ENCODE data around the gene FRMD5.
"Not testable (repeated sequence)": the region's sequence is repeated elsewhere in the genome, so short reads cannot be mapped to it uniquely, and the experiment has no call there.

The FRMD5 gene

DNA sequence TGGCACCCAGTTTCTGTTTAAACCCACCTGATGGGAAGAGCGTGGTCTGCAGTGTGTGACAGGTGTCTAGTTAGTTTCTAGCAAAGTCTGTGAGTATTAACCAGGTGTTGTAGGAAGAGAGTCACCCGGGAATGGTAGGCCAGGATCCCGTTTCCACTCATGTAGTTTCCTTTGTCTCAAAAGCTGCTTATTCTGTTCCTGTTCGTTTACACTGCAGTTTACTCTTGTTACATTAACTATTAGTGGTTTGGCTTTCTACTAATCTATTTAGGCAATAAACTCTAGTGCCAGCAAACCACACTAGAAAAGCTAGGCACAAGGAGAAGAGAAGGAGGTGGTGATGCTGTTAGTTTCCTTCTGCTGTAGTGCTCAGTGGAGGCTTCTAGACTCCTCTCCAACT, 335.5 kb downstream of the FRMD5 start:
- DNase-seq (ENCODE audit: low read depth in 2 of 3, low spot score in 1 of 3), result no peak

DNA sequence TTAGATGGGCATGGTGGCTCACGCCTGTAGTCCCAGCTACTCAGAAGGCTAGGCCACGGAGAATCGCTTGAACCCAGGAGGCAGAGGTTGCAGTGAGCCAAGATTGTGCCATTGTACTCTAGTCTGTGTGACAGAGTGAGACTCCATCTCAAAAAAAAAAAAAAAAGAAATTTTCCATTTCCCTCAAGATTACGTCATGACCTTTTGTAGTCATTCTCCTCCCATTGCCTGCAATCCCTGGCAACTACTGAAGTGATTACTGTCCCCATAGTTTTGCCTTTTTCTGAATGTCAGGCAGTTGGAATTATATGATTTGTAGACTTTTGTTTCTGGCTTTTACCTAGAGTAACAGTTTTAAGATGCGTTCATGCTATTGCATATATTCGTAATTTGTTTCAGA, 340.3 kb downstream of the FRMD5 start:
- DNase-seq (ENCODE audit: low read depth in 2 of 3, low spot score in 1 of 3), result no peak

DNA sequence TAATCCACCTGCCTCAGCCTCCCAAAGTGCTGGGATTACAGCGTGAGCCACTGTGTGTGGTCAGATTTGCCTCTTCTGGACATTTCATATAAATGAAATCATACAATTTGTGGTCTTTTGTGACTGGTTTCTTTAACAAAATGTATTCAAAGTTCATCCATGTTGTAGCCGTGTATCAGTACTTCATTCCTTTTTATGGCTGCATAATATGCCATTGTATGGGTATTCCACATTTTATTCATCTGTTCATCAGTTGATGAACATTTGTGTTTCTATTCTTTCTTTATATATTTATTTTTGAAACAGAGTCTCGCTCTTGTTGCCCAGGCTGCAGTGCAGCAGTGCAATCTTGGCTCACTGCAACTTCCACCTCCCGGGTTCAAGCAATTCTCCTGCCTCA, 342.5 kb downstream of the FRMD5 start:
- no peak for DNase-seq (ENCODE audit: low read depth in 2 of 3, low spot score in 1 of 3)

GRCh38 chr15:43851251-43851650, 343.8 kb downstream of the FRMD5 start:
- DNase-seq (ENCODE audit: low read depth in 2 of 3, low spot score in 1 of 3), result no peak

DNA sequence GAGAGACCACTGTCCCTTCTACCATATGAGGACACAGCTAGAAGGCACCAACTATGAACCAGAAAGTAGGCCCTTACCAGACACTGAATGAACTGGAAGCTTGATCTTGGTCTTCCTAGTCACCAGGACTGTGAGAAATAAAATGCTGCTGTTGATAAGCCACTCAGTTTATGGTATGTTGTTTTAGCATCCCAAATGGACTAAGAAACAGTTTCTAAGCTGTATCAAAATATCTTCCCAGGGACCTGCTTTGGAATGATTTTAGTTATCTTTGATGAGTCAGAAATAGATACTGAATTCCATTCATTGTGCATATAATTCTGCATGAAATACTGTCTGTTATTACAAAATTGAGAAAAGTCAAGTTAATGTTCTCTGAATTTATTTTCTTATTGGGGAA, 349.6 kb downstream of the FRMD5 start:
- DNase-seq (ENCODE audit: low read depth in 2 of 3, low spot score in 1 of 3), result no peak

GRCh38 chr15:43832485-43832884, 362.6 kb downstream of the FRMD5 start:
- DNase-seq (ENCODE audit: low read depth in 2 of 3, low spot score in 1 of 3), result not testable (repeated sequence)

DNA sequence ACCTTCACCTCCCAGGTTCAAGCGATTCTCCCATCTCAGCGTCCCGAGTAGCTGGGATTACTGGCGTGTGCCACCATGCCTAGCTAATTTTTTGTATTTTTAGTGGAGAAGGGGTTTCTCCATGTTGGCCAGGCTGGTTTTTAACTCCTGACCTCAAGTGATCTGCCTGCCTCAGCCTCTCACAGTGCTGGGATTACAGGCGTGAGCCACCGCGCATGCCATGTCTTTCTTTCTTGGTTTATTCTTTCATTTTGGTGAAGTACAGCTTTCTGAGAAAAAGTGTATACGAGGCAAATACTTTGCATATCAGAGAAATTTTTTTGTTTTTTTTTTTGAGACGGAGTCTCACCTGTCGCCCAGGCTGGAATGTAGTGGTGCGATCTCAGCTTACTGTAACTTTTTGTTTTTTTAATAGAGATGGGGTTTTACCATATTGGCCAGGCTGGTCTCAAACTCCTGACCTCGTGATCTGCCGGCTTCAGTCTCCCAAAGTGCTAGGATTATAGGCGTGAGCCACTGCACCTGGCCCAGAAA, 363.5 kb downstream of the FRMD5 start:
- not testable (repeated sequence) for DNase-seq (ENCODE audit: low read depth in 2 of 3, low spot score in 1 of 3)

DNA sequence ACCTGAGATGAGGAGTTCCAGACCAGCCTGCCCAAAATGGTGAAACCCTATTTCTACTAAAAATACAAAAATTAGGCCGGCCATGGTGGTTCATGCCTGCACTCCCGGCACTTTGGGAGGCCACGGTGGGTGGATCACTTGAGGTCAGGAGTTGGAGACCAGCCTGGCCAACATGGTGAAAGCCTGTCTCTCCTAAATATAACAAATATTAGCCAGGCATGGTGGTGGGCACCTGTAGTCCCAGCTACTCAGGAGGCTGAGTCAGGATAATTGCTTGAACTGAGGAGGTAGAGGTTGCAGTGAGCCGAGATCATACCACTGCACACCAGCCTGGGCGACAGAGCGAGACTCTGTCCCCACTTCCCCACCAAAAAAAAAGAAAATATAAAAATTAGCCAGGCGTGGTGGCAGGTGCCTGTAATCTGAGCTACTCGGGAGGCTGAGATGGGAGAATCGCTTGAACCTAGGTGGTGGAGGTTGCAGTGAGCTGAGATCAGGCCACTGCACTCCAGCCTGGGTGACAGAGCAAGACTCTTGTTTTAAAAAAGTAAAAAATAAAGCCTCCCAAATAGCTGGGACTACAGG, 364.3 kb downstream of the FRMD5 start:
- DNase-seq (ENCODE audit: low read depth in 2 of 3, low spot score in 1 of 3), result not testable (repeated sequence)

- not testable (repeated sequence) for DNase-seq (ENCODE audit: low read depth in 2 of 3, low spot score in 1 of 3)
These were observed 365.0 kb downstream of the FRMD5 start for GRCh38 chr15:43829951-43830540.

DNA sequence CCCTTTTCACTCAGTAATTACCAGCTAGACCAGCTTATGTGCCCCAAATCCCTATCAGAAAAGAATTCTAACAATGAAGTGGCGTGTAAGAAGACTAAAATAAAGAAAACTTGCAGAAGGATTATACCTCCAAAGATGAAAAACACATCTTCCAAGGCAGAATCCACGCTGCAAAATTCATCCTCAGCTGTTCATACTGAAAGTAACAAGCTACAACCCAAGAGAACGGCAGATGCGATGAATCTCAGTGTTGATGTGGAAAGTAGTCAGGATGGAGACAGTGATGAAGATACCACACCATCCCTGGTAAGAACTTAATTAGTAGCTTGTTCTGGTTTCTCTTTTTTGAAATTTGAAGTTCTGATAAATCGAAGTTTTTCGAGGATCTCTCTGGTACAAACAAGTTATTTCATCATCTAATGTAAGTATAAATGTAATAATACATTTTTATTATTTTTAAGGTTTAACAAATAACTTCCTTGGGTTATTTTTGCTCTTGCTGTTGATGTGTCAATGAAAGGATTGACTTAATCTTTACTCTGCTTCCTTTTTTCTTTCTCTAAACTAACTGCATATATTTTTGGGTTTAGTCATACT, 366.9 kb downstream of the FRMD5 start:
- DNase-seq (ENCODE audit: low read depth in 2 of 3, low spot score in 1 of 3), result peak in 1 of 3 donors; percentile 34

DNA sequence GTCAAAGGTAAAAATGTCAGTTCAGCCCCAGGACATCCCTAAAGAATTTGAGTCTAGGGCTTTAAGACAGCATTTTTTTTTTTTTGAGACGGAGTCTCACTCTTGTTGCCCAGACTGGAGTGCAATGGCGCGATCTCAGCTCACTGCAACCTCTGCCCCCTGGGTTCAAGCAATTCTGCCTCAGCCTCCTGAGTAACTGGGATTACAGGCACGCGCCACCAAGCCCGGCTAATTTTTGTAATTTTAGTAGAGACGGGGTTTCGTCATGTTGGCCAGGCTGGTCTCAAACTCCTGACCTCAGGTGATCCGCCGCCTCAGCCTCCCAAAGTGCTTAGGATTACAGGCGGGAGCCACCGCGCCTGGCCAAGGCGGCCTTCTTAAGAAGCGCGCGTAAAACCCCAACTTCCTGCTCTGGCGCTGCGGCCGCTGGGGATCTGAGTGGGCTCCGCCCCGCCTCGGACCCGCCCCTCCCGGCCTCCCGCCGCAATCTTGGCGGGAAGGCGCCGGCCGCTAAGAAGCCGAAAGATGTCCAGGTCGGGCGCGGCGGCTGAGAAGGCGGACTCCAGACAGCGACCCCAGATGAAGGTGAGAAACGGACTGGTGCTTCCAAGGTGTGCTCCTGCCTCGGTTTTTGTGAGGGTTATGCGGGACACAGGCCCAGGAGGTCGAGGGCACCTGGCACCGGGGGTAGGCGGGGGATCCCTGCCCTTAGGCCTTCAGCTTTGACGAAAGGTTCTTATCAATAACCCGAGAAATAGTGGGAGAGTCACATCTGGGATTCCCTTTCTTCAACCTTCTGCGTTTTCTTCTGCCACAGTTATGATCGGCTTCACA, 368.3 kb downstream of the FRMD5 start, which contains the start of gene WDR76:
WDR76 (plus strand) TSS at position 495 of the 834 bp plus-strand sequence; CDS start at position 526, 31 bp downstream.
- peak; percentile 69 to 84 (median 74) for DNase-seq (ENCODE audit: low read depth in 2 of 3, low spot score in 1 of 3)

GRCh38 chr15:43826029-43826507, 369.0 kb downstream of the FRMD5 start:
- no peak for DNase-seq (ENCODE audit: low read depth in 2 of 3, low spot score in 1 of 3)

- not testable (repeated sequence) for DNase-seq (ENCODE audit: low read depth in 2 of 3, low spot score in 1 of 3)
These were observed 369.8 kb downstream of the FRMD5 start for GRCh38 chr15:43825305-43825704.

GRCh38 chr15:43824302-43825246, 370.5 kb downstream of the FRMD5 start, which contains the start of gene MFAP1:
Gene MFAP1, minus strand, starts transcription at chr15:43824690. Its CDS starts 121 bp downstream, at chr15:43824569.
- DNase-seq (ENCODE audit: low read depth in 2 of 3, low spot score in 1 of 3), result peak; percentile 89 to 91 (median 91)

- DNase-seq (ENCODE audit: low read depth in 2 of 3, low spot score in 1 of 3), result no peak
These were observed 373.6 kb downstream of the FRMD5 start for GRCh38 chr15:43821505-43821904.
